Transverse colon (tissue), 4 donors: ENCODE measurements around the gene SPAG17. TPM values are rescaled to one million over a fixed set of nuclear protein-coding genes. Genes with fewer than 3 reads are reported as not detected.

Experiments
- DNase-seq: peaks from one replicate; pipeline ENCODE4 v3.0.0-alpha.2; 2019
- H3K27ac ChIP-seq, 4 donors: fragments of 200-600 bp; sonication (generic); 2 replicates each; pipeline ENCODE4 v1.5.1; 2016 to 2018; ENCODE audit warnings: inconsistent platforms in 4 of 4
- H3K27me3 ChIP-seq: fragments of 200-600 bp; sonication (generic); 2 replicates; pipeline ENCODE4 v1.5.1; 2017; ENCODE audit warnings: inconsistent platforms
- H3K36me3 ChIP-seq, 4 donors: fragments of 200-600 bp; sonication (generic); 2 replicates each; pipeline ENCODE4 v1.5.1; 2017 to 2019; ENCODE audit warnings: inconsistent platforms in 4 of 4
- H3K4me1 ChIP-seq, 4 donors: fragments of 200-600 bp; sonication (generic); 2 replicates each; pipeline ENCODE4 v1.5.1; 2017 to 2020; ENCODE audit warnings: inconsistent platforms in 4 of 4
- H3K4me3 ChIP-seq, 4 donors: fragments of 200-600 bp; sonication (generic); 1 replicate in 1 of 4; 2 replicates in 3 of 4; pipeline versions ENCODE4 v1.5.1 to v1.6.1; 2017 to 2019; ENCODE audit warnings: inconsistent platforms in 4 of 4
- H3K9me3 ChIP-seq, 2 donors: fragments of 200-600 bp; sonication (generic); 2 replicates each; pipeline ENCODE4 v1.5.1; 2017 to 2019; ENCODE audit warnings: inconsistent platforms in 2 of 2
- EP300 ChIP-seq: sonication (generic); formaldehyde crosslinking; IDR thresholded peaks from one replicate; pipeline ENCODE4 v1.6.1; 2017; ENCODE audit warnings: antibody characterized with exemption, low read depth
- POLR2A ChIP-seq: fragments of 450-650 bp; IDR thresholded peaks from one replicate; pipeline ENCODE4 v1.6.1; 2016; ENCODE audit warnings: antibody characterized with exemption, mild to moderate bottlenecking, moderate library complexity
- POLR2AphosphoS5 ChIP-seq, 3 donors: sonication (generic); formaldehyde crosslinking; IDR thresholded peaks; one replicate each; pipeline ENCODE4 v1.6.1; 2016; ENCODE audit warnings: antibody characterized with exemption in 3 of 3
- WGBS, 2 donors: methylation state at CpG; one replicate each; pipeline ENCODE4 v1.1.5; 2018; ENCODE audit warnings: low coverage in 1 of 2; 5-methylcytosine and 5-hydroxymethylcytosine counted together
- in situ Hi-C, 4 donors: fragments of 200-750 bp; cut with MboI; loops; one replicate each; pipeline versions ENCODE4 v1.15.0 to v1.15.1; 2017; ENCODE audit warnings: low sequenced_read_pairs in 3 of 4, low pct_ligation_motif_present in 1 of 4, low pct_unique_long_range_greater_than_20kb in 1 of 4
- intact Hi-C: fragments of 100-400 bp; cut with DNase I; formaldehyde crosslinking; loops from one replicate; pipeline ENCODE4 v1.15.1; 2023; ENCODE audit warnings: low total_unique reads
- total RNA-seq, 4 donors: library from RNA; depleted of rRNA; stranded (reverse); fragments of >200 nt; gene quantifications; one replicate each; pipeline ENCODE4 v1.1.0, GENCODE V29; 2016
- TF ChIP-seq, protein P1 (sequence below), 5 experiments: fragments of 200-600 bp in 3 of 5; fragments of 450-650 bp in 2 of 5; sonication (generic) in 3 of 5; IDR thresholded peaks; 1 replicate in 2 of 5; 2 replicates in 3 of 5; pipeline ENCODE4 v1.5.1; 2016 to 2017; ENCODE audit warnings: antibody characterized with exemption in 5 of 5, inconsistent platforms in 3 of 5, mild to moderate bottlenecking in 2 of 5, moderate library complexity in 1 of 5

SPAG17 gene
- total RNA-seq, 4 donors from 2014 or later = not detected

DNA sequence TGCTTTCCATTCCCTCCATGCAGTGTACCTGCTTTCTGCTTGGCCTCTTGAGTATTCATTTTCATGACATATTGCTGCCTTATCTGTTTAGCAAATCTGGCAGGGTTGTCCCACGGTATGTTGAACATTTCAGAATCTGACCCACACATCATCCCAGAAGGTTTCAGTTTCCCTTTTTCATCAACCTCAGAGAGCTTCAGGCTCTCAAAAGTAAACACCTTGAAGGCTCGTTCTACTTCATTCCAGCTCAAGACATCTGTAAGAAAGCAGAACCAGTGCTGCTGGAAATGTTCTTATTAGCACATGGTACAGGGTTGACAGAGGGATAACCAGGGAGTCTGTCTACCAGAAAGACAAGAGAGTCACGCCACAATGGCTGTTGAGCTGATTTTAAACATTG is 103.6 kb downstream of the SPAG17 start:
- H3K9me3 ChIP-seq = peaks cover 0 to 2% of the 10 kb centered on the region in 2 donors
- H3K36me3 ChIP-seq = no peaks in the 10 kb centered on the region
- in situ Hi-C loops (no loop called here), intact Hi-C loops (no loop called here)
- H3K27me3 ChIP-seq = no peaks in the 10 kb centered on the region
- H3K27ac ChIP-seq = no peak overlapping the region
- WGBS, 2 donors = 27 to 67% methylated on average over 1 to 3 of the region's 3 CpGs
- H3K4me3 ChIP-seq = no peak overlapping the region
- TF ChIP-seq POLR2A (no peak), EP300 (no peak), POLR2AphosphoS5 (IDR thresholded peaks at IDR 0.05) (no peak)
- TF ChIP-seq, protein P1, sequence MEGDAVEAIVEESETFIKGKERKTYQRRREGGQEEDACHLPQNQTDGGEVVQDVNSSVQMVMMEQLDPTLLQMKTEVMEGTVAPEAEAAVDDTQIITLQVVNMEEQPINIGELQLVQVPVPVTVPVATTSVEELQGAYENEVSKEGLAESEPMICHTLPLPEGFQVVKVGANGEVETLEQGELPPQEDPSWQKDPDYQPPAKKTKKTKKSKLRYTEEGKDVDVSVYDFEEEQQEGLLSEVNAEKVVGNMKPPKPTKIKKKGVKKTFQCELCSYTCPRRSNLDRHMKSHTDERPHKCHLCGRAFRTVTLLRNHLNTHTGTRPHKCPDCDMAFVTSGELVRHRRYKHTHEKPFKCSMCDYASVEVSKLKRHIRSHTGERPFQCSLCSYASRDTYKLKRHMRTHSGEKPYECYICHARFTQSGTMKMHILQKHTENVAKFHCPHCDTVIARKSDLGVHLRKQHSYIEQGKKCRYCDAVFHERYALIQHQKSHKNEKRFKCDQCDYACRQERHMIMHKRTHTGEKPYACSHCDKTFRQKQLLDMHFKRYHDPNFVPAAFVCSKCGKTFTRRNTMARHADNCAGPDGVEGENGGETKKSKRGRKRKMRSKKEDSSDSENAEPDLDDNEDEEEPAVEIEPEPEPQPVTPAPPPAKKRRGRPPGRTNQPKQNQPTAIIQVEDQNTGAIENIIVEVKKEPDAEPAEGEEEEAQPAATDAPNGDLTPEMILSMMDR (IDR thresholded peaks at IDR 0.05) = no peak
- no peaks in the 10 kb centered on the region for H3K4me1 ChIP-seq
- no peak for DNase-seq

DNA sequence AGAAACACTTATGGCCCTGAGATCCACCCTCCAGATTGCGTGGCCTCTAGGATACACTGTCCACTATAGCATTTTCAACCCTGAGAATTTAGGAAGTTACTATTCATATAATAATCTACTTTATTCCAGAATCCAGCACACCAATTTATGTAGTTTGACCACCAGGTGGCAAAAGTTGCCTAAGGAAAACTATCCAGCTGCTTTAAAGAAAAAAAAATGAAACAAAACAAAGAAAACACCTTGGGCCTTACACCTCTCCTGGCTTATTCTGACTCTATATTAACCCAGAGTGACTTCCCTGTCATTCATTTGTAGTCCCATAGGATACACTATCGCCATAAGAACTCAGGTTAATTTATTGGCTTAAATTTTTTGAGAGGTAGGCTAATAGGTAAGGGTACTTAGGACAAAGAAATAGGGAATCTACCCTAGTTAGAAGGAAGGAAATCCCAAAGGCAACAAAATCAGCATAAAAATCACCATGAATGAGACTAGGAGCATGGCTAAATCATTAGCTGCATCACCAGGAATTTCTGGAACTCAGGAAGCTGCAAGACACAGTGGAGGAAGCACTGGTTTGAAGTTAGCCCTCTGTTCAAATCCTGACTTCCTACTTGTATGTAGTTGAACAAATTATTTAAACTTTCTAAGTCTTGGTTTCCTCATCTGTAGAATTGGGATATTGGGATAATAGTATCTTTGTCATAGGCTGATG is 107.5 kb downstream of the SPAG17 start:
- no peak for DNase-seq
- intact Hi-C loops = no loop called here
- H3K36me3 ChIP-seq = no peaks in the 10 kb centered on the region
- H3K4me1 ChIP-seq = no peaks in the 10 kb centered on the region
- 18 to 60% methylated on average over 2 of the region's 2 CpGs for WGBS, 2 donors
- no peaks in the 10 kb centered on the region for H3K27me3 ChIP-seq
- H3K9me3 ChIP-seq = peaks cover 0 to 2% of the 10 kb centered on the region in 2 donors
- in situ Hi-C loops = no loop called here
- TF ChIP-seq, protein P1 (IDR thresholded peaks at IDR 0.05) = peak; percentile 16 to 40 (median 35)
- TF ChIP-seq EP300 = no peak
- no peak overlapping the region for H3K27ac ChIP-seq
- H3K4me3 ChIP-seq = no peak overlapping the region

DNA sequence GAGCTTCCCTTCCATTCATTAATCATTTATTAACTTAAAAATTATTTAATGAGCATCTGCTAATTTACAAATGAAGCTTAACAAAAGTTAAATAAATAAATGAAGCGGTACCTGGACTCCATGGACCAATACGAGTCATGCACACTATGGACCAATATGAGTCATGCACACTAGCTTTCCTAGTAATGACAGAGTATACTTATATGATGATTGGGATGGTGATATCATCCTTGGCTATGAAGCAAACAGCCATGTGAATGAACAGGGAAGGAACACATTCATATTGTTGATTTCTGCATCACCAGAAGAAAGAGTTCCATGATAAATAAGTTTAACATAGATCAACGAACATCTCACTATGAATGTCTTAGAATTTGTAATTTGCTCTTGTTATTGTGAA is 109.9 kb downstream of the SPAG17 start:
- in situ Hi-C loops = no loop called here
- H3K4me1 ChIP-seq = no peaks in the 10 kb centered on the region
- DNase-seq = no peak
- WGBS, 2 donors = 74 to 77% methylated on average over 3 of the region's 3 CpGs
- H3K4me3 ChIP-seq = no peak overlapping the region
- H3K9me3 ChIP-seq = peaks cover 0 to 2% of the 10 kb centered on the region in 2 donors
- TF ChIP-seq EP300 (no peak), POLR2AphosphoS5 (IDR thresholded peaks at IDR 0.05) (no peak), POLR2A (no peak)
- TF ChIP-seq, protein P1 (IDR thresholded peaks at IDR 0.05) = no peak
- intact Hi-C loops = no loop called here
- no peak overlapping the region for H3K27ac ChIP-seq
- no peaks in the 10 kb centered on the region for H3K27me3 ChIP-seq
- no peaks in the 10 kb centered on the region for H3K36me3 ChIP-seq

DNA sequence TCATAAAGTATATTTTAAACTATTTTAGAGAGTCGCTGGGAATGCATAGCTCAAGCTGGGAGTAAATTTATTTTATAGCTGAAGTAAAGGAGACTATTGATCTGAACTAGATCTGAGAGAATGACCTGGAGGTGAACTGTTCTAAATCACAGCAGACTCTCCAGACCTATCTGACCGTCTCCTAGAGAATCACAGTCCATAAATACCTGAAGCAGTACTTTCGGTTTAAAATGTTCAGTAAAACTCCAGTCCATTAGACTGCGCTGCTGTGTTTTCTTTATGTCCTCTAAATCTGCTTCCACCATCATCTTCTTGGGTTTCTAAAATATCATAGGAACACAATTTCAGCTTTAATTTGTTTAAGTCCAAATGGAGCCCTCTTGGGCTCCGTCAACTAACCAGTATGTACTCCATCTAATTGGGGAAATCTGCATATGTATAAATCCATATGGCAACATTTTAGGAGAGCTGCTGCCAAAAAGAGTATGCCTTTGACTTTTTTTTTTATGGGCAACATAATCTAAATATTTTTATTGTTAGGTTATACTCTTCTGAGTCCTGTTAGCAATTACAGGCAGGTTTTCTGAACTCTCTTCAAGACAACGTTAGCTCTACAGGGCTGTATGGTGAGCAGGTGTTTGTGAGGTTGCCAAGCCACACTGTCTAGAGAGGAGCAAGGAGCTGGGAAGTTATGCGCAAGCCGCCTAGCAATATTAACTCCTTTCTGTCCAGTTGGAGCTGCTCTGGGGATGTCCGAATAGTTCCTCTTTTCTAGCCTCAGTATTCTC is 111.2 kb downstream of the SPAG17 start:
- in situ Hi-C loops = no loop called here
- TF ChIP-seq POLR2A (no peak), EP300 (no peak), POLR2AphosphoS5 (IDR thresholded peaks at IDR 0.05) (no peak)
- TF ChIP-seq, protein P1 (IDR thresholded peaks at IDR 0.05) = no peak
- Histone ChIP-seq H3K9me3 (peaks cover 0 to 1% of the 10 kb centered on the region in 2 donors), H3K4me3 (no peak overlapping the region), H3K4me1 (no peaks in the 10 kb centered on the region), H3K27ac (no peak overlapping the region), H3K36me3 (no peaks in the 10 kb centered on the region), H3K27me3 (no peaks in the 10 kb centered on the region)
- 24 to 27% methylated on average over 9 of the region's 9 CpGs for WGBS, 2 donors
- no peak for DNase-seq
- intact Hi-C loops = no loop called here
